C4-2B (cell line): Measurements from ENCODE around the gene CUL2.
"Not testable (repeated sequence)": the region's sequence is repeated elsewhere in the genome, so short reads cannot be mapped to it uniquely, and the experiment has no call there.

Experiments
- H3K27ac ChIP-seq: fragments of 450-650 bp; 2 replicates; pipeline ENCODE4 v1.5.1; 2017
- CTCF ChIP-seq: fragments of 450-650 bp; conservative IDR thresholded peaks from 2 replicates; pipeline ENCODE4 v1.5.1; 2017; ENCODE audit warnings: mild to moderate bottlenecking
- ZFX ChIP-seq: fragments of 450-650 bp; IDR thresholded peaks from 2 replicates; pipeline ENCODE4 v1.6.1; 2017

Gene CUL2

GRCh38 chr10:35058134-35058533 lies 32.0 kb downstream of the CUL2 start:
- H3K27ac ChIP-seq = no peak overlapping the region

GRCh38 chr10:35056686-35057085 lies 33.5 kb downstream of the CUL2 start:
- TF ChIP-seq CTCF (no peak), ZFX (no peak)
- no peak overlapping the region for H3K27ac ChIP-seq

More at GRCh38 chr10:35058134-35058533, 32.0 kb downstream of the CUL2 start:
- no peak for TF ChIP-seq CTCF
- TF ChIP-seq ZFX = no peak

- no peak for TF ChIP-seq CTCF
- TF ChIP-seq ZFX = no peak
- H3K27ac ChIP-seq = no peak overlapping the region
Observed at GRCh38 chr10:35056133-35056532, 34.0 kb downstream of the CUL2 start.

- no peak overlapping the region for H3K27ac ChIP-seq
- no peak for TF ChIP-seq CTCF
- TF ChIP-seq ZFX = no peak
Observed at GRCh38 chr10:35050568-35050967, 39.6 kb downstream of the CUL2 start.

GRCh38 chr10:35046074-35046473 lies 44.1 kb downstream of the CUL2 start:
- TF ChIP-seq ZFX (no peak), CTCF (no peak)
- no peak overlapping the region for H3K27ac ChIP-seq

GRCh38 chr10:35045275-35045674 lies 44.9 kb downstream of the CUL2 start:
- H3K27ac ChIP-seq = not testable (repeated sequence)

- TF ChIP-seq CTCF (no peak), ZFX (no peak)
- no peak overlapping the region for H3K27ac ChIP-seq
Observed at GRCh38 chr10:35043796-35044344, 46.3 kb downstream of the CUL2 start.

- H3K27ac ChIP-seq = no peak overlapping the region
- TF ChIP-seq CTCF = no peak
- no peak for TF ChIP-seq ZFX
Observed at GRCh38 chr10:35042783-35043182, 47.4 kb downstream of the CUL2 start.
